ENCODE data around the gene PTPN21. TPM values are rescaled to one million over a fixed set of nuclear protein-coding genes. Genes with fewer than 3 reads are reported as not detected.

PTPN21 gene
- total RNA-seq, 1 donor from 2014 or later, result 10.1 TPM

DNA sequence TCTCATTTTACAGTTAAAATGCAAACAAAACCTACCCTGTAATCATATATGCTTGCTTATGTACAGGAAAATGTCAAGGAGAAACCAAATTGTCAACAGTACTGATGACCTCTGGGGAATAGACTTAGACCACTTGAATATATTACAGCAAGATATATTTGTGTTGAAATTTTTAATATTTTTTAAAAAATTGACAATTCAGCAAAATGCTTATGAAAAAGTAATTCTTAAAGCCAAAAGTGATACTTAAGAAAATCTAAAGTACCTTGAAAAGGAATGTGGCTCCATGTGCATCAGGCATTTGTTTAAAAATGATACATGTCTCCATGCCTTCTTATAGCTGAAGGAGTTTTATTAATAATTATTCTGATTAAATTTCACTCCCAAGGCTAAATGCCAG is 49.2 kb downstream of the PTPN21 start:
- Histone ChIP-seq H3K4me1 (no peaks in the 10 kb centered on the region), H3K4me3 (no peak overlapping the region), H3K27ac (no peak overlapping the region), H3K36me3 (no peaks in the 10 kb centered on the region), H4K20me1 (ENCODE audit: low read depth) (peaks cover 4% of the 10 kb centered on the region), H3K4me2 (no peak overlapping the region), H2AFZ (replicated peaks) (no peak overlapping the region), H3F3A (ENCODE audit: low read depth) (no peaks in the 10 kb centered on the region), H3K27me3 (no peaks in the 10 kb centered on the region), H3K9ac (no peak overlapping the region), H3K79me2 (ENCODE audit: low read depth) (no peaks in the 10 kb centered on the region), H3K9me3 (ENCODE audit: low read depth) (no peaks in the 10 kb centered on the region)
- Mint-ChIP-seq H3K4me3 (no peak overlapping the region), H3K9me3 (no peaks in the 10 kb centered on the region), H3K27ac (no peak overlapping the region), H3K27me3 (ENCODE audit: insufficient read depth, low read depth) (peaks cover 2% of the 10 kb centered on the region), H3K4me1 (peaks cover 4% of the 10 kb centered on the region), H3K36me3 (peaks cover 12% of the 10 kb centered on the region)
- no peak for DNase-seq (ENCODE audit: low spot score)
- TF ChIP-seq EZH2 (IDR thresholded peaks at IDR 0.05) (no peak), EZH2phosphoT487 (IDR thresholded peaks at IDR 0.05) (no peak)
- TF ChIP-seq, protein P1, sequence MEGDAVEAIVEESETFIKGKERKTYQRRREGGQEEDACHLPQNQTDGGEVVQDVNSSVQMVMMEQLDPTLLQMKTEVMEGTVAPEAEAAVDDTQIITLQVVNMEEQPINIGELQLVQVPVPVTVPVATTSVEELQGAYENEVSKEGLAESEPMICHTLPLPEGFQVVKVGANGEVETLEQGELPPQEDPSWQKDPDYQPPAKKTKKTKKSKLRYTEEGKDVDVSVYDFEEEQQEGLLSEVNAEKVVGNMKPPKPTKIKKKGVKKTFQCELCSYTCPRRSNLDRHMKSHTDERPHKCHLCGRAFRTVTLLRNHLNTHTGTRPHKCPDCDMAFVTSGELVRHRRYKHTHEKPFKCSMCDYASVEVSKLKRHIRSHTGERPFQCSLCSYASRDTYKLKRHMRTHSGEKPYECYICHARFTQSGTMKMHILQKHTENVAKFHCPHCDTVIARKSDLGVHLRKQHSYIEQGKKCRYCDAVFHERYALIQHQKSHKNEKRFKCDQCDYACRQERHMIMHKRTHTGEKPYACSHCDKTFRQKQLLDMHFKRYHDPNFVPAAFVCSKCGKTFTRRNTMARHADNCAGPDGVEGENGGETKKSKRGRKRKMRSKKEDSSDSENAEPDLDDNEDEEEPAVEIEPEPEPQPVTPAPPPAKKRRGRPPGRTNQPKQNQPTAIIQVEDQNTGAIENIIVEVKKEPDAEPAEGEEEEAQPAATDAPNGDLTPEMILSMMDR (IDR thresholded peaks at IDR 0.05), result no peak

DNA sequence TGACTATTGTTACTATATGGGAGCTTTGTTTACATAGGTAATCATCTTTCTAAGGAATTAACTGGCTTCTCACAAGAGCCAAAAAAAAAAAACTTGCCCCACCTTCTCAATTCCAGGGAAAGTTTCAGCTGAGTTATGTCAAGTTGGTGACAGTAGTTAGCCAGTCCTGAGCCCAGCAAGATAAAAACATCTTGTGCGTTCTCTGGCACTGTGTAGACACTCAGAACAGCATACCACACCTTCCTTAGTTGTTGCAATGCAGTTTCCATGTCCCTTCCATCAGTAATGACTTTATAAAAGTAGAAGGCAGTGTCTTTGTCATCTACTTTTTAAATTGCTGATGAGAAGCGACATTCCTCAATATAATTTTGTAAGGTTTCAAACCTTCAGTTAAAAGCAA is 50.2 kb downstream of the PTPN21 start:
- H3K4me2 ChIP-seq, result no peak overlapping the region
- H4K20me1 ChIP-seq (ENCODE audit: low read depth), result peaks cover 4% of the 10 kb centered on the region
- no peak overlapping the region for H3K4me3 Mint-ChIP-seq
- DNase-seq (ENCODE audit: low spot score), result no peak
- H2AFZ ChIP-seq (replicated peaks), result no peak overlapping the region
- no peak overlapping the region for H3K9ac ChIP-seq
- H3K27me3 Mint-ChIP-seq (ENCODE audit: insufficient read depth, low read depth), result peaks cover 2% of the 10 kb centered on the region
- no peak overlapping the region for H3K4me3 ChIP-seq
- H3F3A ChIP-seq (ENCODE audit: low read depth), result no peaks in the 10 kb centered on the region
- no peaks in the 10 kb centered on the region for H3K79me2 ChIP-seq (ENCODE audit: low read depth)
- H3K27ac ChIP-seq, result no peak overlapping the region
- no peak overlapping the region for H3K27ac Mint-ChIP-seq
- no peaks in the 10 kb centered on the region for H3K9me3 ChIP-seq (ENCODE audit: low read depth)
- no peaks in the 10 kb centered on the region for H3K27me3 ChIP-seq
- TF ChIP-seq EZH2 (IDR thresholded peaks at IDR 0.05) (no peak), EZH2phosphoT487 (IDR thresholded peaks at IDR 0.05) (no peak)
- TF ChIP-seq, protein P1 (IDR thresholded peaks at IDR 0.05), result no peak
- H3K36me3 Mint-ChIP-seq, result peaks cover 14% of the 10 kb centered on the region
- no peaks in the 10 kb centered on the region for H3K4me1 ChIP-seq
- H3K36me3 ChIP-seq, result no peaks in the 10 kb centered on the region
- H3K4me1 Mint-ChIP-seq, result peaks cover 4% of the 10 kb centered on the region
- no peaks in the 10 kb centered on the region for H3K9me3 Mint-ChIP-seq

DNA sequence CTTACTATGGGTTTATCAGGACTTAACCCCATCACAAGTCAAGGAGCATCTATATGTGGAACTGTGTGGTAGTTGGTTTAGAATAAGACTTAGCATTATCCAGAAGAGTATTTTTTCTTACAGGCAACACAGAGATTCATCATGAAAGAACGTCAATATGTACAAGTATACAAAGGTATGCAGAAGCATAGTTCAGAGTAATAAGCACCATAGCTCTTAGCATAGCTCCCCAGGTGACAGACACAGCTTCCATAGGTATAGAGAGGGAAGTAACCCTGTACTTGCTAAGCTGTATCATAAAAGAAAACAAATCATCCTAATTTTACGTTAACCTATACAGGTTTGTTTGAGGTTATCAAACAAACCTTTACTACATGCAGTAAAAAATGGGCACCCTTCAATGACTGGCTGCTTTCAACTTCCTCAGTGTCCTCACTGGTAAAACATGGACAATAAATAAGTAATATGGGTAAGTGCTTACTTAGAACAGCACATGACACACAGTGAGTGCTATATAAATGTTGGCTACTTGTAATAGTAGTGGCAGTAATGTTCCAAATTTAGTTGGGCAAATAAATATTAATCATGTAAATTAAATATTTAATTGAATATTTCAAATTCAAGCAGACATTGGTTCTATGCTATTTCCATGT is 50.9 kb downstream of the PTPN21 start:
- Histone ChIP-seq H3F3A (ENCODE audit: low read depth) (no peaks in the 10 kb centered on the region), H2AFZ (replicated peaks) (no peak overlapping the region), H3K9ac (no peak overlapping the region), H3K4me1 (no peaks in the 10 kb centered on the region), H3K27ac (no peak overlapping the region), H3K9me3 (ENCODE audit: low read depth) (no peaks in the 10 kb centered on the region), H3K4me2 (no peak overlapping the region), H3K36me3 (no peaks in the 10 kb centered on the region), H4K20me1 (ENCODE audit: low read depth) (no peaks in the 10 kb centered on the region), H3K79me2 (ENCODE audit: low read depth) (no peaks in the 10 kb centered on the region), H3K4me3 (no peak overlapping the region), H3K27me3 (no peaks in the 10 kb centered on the region)
- Mint-ChIP-seq H3K27ac (no peak overlapping the region), H3K27me3 (ENCODE audit: insufficient read depth, low read depth) (peaks cover 2% of the 10 kb centered on the region), H3K9me3 (no peaks in the 10 kb centered on the region), H3K4me1 (peaks cover 7% of the 10 kb centered on the region), H3K36me3 (peaks cover 14% of the 10 kb centered on the region), H3K4me3 (no peak overlapping the region)
- TF ChIP-seq EZH2phosphoT487 (IDR thresholded peaks at IDR 0.05) (no peak), EZH2 (IDR thresholded peaks at IDR 0.05) (no peak)
- TF ChIP-seq, protein P1 (IDR thresholded peaks at IDR 0.05), result no peak
- DNase-seq (ENCODE audit: low spot score), result no peak

Data from neural progenitor cell (in vitro differentiated cells).